HS-5 (cell line): ENCODE data around the gene PTPRH.
"Not testable (repeated sequence)": the region's sequence is repeated elsewhere in the genome, so short reads cannot be mapped to it uniquely, and the experiment has no call there.

ENCODE experiments used
- DNase-seq: peaks from one replicate; pipeline ENCODE4 v3.0.0-alpha.2; 2012; ENCODE audit warnings: low read depth

Gene PTPRH

GRCh38 chr19:55226788-55227187 lies 17.5 kb upstream of the PTPRH start:
- no peak for DNase-seq

DNA sequence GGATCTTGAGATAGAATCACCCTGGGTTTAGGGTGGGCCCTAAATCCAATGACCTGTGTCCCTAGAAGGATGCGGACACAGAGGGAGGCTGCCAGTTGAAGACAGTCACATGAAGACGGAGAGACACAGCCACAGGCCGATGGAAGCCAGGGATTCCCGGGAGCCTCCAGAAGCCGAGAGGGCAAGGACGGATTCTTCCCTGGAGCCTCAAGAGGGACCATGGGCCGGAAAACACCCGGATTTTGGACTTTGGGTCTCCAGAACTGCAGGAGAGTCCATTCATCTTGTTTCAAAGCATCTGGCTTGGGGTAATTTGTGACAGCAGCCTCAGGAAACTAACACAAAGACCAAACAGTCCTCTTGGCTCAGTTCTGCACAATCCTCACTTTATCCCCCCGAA lies 17.0 kb upstream of the PTPRH start:
- no peak for DNase-seq

GRCh38 chr19:55225415-55225958 lies 16.2 kb upstream of the PTPRH start:
- no peak for DNase-seq

DNA sequence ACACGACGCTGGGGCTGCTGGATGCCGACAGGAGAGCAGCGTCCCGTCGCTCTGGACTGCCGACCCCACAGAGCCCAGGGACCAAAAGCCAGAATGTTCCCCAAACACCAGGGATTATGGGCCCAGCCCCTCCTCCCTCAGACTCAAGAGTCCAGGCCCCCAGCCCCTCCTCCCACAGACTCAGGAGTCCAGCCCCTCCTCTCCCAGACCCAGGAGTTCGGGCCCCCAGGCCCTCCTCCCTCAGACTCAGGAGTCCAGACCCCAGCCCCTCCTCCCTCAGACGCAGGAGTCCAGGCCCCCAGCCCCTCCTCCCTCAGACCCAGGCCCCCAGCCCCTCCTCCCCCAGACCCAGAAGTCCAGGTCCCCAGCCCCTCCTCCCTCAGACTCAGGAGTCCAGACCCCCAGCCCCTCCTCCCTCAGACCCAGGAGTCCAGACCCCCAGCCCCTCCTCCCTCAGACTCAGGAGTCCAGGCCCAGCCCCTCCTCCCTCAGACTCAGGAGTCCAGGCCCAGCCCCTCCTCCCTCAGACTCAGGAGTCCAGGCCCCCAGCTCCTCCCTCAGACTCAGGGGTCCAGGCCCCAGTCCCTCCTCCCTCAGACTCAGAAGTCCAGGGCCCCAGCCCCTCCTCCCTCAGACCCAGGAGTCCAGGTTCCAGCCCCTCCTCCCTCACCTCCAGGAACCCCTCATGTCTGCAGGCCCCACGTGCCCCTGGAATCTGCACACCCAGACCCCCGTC lies 15.5 kb upstream of the PTPRH start:
- not testable (repeated sequence) for DNase-seq

GRCh38 chr19:55224038-55224665 lies 14.9 kb upstream of the PTPRH start:
- DNase-seq: no peak

GRCh38 chr19:55223291-55224037 lies 14.2 kb upstream of the PTPRH start:
- DNase-seq: no peak

- DNase-seq: no peak
These were observed 11.2 kb upstream of the PTPRH start for GRCh38 chr19:55220525-55220924.

DNA sequence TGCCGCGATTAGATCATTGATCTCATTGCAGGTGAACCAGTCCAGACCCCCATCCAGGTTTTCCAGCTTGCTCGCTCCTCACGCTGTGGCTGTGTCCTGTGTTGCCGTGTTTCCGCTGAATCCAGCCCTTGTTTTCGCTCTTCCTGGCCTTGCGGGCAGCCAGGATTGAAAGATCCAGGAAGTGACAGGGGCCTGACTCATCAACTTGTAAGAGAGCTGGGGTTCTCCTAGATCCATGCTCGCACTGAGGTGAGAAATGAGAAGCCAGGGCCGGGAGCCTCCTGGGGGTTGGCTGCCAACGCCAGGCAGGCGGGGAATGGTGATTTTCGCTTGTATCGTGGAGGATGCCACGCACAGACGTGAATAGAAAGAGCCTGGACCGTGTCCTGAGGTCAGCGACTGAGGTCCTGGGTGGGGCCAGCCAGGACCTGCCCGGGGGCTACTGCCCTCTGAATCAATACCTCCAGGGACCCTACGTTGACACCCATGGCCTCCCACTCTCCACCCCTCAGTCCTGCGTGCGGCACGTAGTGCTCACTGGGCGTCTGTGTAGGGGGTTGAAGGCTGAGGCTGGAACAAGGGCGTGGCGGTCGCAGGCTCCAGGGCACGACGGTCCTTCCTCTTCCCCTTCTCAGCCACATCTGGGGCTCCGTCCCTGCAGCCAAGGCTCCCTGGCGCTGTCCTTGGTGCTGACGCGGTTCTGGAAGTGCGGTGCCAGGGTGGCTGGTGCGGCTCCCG lies 7.3 kb upstream of the PTPRH start:
- DNase-seq: peak; percentile 99

DNA sequence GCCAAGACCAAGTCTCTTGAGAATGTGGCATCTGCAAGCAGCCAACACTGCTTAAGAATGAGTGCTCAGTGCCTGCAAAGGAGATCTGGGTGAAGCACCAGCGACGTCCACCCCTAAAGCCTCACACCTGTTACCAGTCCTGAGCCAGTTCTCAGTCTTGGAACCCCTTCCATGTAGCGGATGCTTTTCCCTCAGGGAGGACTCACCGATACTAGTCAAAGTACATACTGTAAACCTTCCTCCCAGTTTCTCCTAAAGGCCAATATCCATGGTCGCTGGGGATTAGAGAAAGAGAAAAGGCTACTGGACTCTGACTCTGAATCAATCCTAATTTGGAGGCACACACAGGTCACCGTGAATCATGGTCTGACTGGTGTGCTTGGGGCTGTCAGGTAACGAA lies 4.2 kb upstream of the PTPRH start:
- no peak for DNase-seq

DNA sequence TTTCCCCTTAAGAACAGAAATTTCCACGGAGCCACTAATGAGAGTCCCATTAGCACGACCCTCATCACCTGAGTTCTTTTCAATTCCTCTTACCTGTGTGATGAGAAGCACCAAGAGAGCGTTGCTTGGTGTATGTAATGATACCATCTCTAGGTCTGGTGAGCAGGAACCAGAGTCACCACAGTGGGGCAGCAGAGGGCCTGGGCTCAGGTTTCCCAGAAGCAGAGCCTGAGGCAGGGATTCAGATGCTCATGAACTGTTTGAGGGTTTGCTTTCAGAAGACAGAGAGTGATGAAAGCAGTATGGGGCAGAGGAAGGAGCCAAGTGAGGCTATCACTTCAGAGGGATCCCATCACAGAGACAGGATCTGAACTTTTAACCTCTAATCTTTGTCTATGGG lies 3.1 kb upstream of the PTPRH start:
- no peak for DNase-seq

DNA sequence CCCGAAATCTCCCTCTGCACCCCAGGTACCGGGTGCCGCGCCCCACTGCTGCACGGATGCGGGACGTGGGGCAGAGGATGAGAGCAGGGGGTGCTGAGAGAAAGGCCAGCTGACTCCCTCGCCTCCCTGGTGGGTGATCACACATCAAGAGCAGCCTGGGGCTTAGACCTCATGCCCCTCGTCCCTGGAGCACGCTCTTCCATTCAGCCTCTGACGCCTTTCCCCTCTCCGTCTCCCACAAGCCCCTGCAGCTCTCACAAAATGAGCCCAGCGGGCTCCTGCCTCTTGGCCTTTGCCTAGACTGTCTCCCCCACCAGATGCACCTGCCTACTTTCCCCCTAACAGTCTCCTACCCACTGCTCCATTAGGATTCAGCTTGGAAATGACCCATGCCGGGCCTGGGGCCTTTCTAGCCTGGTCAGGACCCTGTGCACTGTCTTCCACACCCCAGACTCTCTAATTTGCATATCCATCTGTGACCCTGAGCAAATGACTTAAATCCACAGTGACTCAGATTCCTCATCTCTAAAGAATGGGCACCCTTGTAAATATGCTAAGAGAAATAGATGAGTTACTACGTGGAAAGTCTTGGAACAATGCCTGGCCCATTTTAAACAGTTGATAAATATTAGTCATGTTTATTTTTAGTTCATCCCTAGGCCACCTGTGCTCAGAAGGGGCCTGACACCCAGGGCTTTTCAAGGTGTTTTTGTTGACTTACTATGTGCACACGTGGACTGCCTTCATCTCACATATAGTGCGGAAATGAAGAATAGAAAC lies 582 bp upstream of the PTPRH start:
- DNase-seq: peak; percentile 96

DNA sequence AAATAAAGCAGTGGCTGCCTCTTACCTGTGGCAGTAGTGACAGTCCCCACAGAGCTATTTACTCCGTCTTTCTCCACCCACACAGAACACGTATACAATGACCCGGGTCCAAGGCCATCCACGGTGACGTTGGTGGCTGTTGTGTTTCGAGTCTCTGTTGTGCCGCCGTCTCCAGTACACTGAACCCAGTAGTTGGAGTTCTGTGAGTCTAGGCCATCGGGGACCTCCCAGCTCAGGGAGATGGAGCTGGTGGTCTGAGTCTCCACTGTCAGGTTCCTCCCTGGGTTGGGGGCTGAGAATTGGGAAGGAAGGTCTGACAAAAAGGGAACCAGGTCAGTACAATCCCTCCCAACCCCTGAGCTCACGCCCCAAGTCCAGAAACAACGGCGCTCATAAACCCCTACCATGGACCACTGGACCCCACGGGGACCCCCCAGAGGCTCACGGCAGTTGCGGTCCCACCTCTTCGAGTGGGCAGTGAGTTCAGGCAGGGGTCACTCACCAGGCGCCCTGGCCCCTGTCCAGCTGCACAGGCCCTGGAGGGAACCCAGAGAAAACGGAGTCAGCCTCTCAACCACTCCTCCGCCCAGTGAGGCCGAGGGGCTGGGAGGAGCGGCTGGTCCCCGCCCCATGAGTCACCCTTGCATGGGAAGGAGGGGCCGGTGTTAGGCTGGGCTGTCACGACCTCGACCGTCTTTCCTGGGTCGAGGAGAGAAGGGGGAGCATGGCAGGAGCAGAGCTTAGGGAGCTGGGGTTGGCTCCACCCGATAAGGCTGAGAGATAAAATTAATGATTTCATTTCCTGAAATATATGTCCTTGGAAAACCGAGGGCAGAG lies 2.4 kb downstream of the PTPRH start:
- DNase-seq: peak; percentile 82

- not testable (repeated sequence) for DNase-seq
These were observed 7.1 kb downstream of the PTPRH start for GRCh38 chr19:55202199-55202598.

GRCh38 chr19:55199620-55200204 lies 9.6 kb downstream of the PTPRH start:
- no peak for DNase-seq

DNA sequence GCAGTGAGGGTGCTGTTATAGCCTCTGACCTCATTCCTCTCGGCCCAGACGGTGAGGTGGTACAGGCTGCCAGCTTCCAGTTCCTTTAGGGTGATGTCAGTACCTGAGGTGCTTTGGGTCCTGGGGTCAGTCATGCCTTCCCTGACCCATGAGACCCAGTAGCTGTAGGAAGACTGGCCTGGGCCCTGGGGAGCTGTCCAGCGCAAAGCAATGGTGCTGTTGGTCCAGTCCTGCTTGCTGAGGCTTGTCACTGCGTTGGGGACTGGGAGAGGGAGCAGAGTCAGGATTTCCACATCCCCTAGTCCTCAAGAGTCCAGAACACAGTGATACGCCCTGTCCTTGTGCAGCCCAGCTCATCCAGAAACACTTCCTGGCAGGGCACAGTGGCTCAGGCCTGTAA lies 10.7 kb downstream of the PTPRH start:
- no peak for DNase-seq

- no peak for DNase-seq
These were observed 11.8 kb downstream of the PTPRH start for GRCh38 chr19:55197528-55197927.

DNA sequence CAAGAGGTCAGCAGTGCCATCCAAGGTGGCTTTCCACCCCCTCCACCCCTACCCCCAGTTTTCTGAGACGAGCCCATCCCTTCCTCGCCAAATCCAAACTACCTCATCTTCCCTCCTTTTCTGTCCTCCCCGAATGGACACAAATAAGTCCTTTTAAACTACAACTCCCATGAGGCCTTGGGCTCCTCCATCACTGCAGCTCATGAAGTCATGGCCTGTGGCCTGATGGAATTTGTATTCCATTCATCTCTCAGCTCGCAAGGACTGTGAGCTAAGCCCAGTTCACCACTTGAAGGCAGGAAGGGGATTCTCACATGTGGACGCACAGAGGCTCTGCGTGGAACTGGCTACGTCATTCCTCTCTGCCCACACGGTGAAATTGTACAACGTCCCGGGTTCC lies 12.5 kb downstream of the PTPRH start:
- no peak for DNase-seq

DNA sequence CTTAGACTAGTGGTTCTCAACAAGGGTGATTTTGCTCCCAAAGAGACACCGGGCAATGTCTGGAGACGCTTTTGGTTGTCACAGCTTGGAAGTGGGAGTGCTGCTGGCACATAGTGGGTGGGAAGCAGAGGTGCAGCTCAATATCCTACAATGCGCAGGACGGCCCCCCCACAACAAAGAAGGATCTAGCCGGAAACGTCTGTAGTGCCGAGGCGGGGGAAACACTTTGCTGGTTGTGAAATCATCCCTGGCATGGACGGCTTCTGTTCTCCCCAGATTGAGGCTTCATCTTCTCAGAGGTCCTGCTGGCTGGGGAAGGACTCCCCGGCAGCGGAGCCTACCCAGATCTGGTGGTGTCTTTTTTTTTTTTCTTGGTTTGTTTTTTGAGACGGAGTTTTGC lies 15.8 kb downstream of the PTPRH start:
- DNase-seq: no peak

- DNase-seq: peak; percentile 89
These were observed 19.9 kb downstream of the PTPRH start for GRCh38 chr19:55189403-55189835.

GRCh38 chr19:55188625-55189024 lies 20.7 kb downstream of the PTPRH start:
- DNase-seq: no peak
